ENCODE results near the gene MCAM. TPM values are rescaled to one million over a fixed set of nuclear protein-coding genes. Genes with fewer than 3 reads are reported as not detected.
A peak's percentile ranks its signal among the peaks of the same experiment; 100 is the strongest.

The MCAM gene
- total RNA-seq, 1 donor from 2014 or later: 23.3 TPM

- H3K9ac ChIP-seq: no peak overlapping the region
- H3K27ac ChIP-seq: no peak overlapping the region
- peaks cover 49% of the 10 kb centered on the region for H3F3A ChIP-seq (ENCODE audit: low read depth)
- no peaks in the 10 kb centered on the region for H3K9me3 Mint-ChIP-seq
- H3K4me3 Mint-ChIP-seq: peak overlapping the region; percentile 12
- H3K27me3 Mint-ChIP-seq (ENCODE audit: insufficient read depth, low read depth): peaks cover 15% of the 10 kb centered on the region
- H4K20me1 ChIP-seq (ENCODE audit: low read depth): peaks cover 6% of the 10 kb centered on the region
- peaks cover 63% of the 10 kb centered on the region for H3K4me1 ChIP-seq
- peaks cover 48% of the 10 kb centered on the region for H3K4me1 Mint-ChIP-seq
- no peaks in the 10 kb centered on the region for H3K36me3 Mint-ChIP-seq
- TF ChIP-seq EZH2 (IDR thresholded peaks at IDR 0.05): no peak
- TF ChIP-seq, protein P1, sequence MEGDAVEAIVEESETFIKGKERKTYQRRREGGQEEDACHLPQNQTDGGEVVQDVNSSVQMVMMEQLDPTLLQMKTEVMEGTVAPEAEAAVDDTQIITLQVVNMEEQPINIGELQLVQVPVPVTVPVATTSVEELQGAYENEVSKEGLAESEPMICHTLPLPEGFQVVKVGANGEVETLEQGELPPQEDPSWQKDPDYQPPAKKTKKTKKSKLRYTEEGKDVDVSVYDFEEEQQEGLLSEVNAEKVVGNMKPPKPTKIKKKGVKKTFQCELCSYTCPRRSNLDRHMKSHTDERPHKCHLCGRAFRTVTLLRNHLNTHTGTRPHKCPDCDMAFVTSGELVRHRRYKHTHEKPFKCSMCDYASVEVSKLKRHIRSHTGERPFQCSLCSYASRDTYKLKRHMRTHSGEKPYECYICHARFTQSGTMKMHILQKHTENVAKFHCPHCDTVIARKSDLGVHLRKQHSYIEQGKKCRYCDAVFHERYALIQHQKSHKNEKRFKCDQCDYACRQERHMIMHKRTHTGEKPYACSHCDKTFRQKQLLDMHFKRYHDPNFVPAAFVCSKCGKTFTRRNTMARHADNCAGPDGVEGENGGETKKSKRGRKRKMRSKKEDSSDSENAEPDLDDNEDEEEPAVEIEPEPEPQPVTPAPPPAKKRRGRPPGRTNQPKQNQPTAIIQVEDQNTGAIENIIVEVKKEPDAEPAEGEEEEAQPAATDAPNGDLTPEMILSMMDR (IDR thresholded peaks at IDR 0.05): no peak
- no peak for TF ChIP-seq EZH2phosphoT487 (IDR thresholded peaks at IDR 0.05)
- no peaks in the 10 kb centered on the region for H3K79me2 ChIP-seq (ENCODE audit: low read depth)
- peak overlapping the region; percentile 70 for H3K27ac Mint-ChIP-seq
- no peaks in the 10 kb centered on the region for H3K9me3 ChIP-seq (ENCODE audit: low read depth)
- peak overlapping the region; percentile 27 for H2AFZ ChIP-seq (replicated peaks)
- H3K36me3 ChIP-seq: no peaks in the 10 kb centered on the region
- no peak overlapping the region for H3K4me3 ChIP-seq
- H3K27me3 ChIP-seq: peaks cover 35% of the 10 kb centered on the region
- DNase-seq (ENCODE audit: low spot score): no peak
- peak overlapping the region; percentile 89 for H3K4me2 ChIP-seq
Observed at GRCh38 chr11:119319136-119319699, 2.3 kb upstream of the MCAM start.

- peaks cover 42% of the 10 kb centered on the region for H3K4me1 Mint-ChIP-seq
- H3K4me3 Mint-ChIP-seq: peak overlapping the region; percentile 12
- Histone ChIP-seq H3K9ac (no peak overlapping the region), H3K4me1 (peaks cover 59% of the 10 kb centered on the region), H3K27me3 (peaks cover 35% of the 10 kb centered on the region), H3K27ac (no peak overlapping the region), H4K20me1 (ENCODE audit: low read depth) (peaks cover 6% of the 10 kb centered on the region), H3K4me3 (no peak overlapping the region), H3F3A (ENCODE audit: low read depth) (peaks cover 43% of the 10 kb centered on the region), H3K4me2 (peak overlapping the region; percentile 89), H3K79me2 (ENCODE audit: low read depth) (no peaks in the 10 kb centered on the region), H3K9me3 (ENCODE audit: low read depth) (no peaks in the 10 kb centered on the region), H2AFZ (replicated peaks) (peak overlapping the region; percentile 27), H3K36me3 (no peaks in the 10 kb centered on the region)
- peak; percentile 57 for DNase-seq (ENCODE audit: low spot score)
- no peaks in the 10 kb centered on the region for H3K9me3 Mint-ChIP-seq
- H3K27me3 Mint-ChIP-seq (ENCODE audit: insufficient read depth, low read depth): peaks cover 15% of the 10 kb centered on the region
- H3K27ac Mint-ChIP-seq: peak overlapping the region; percentile 70
- TF ChIP-seq, protein P1 (IDR thresholded peaks at IDR 0.05): no peak
- TF ChIP-seq EZH2 (IDR thresholded peaks at IDR 0.05) (no peak), EZH2phosphoT487 (IDR thresholded peaks at IDR 0.05) (no peak)
- no peaks in the 10 kb centered on the region for H3K36me3 Mint-ChIP-seq
Observed at GRCh38 chr11:119318240-119319135, 1.6 kb upstream of the MCAM start.

- peaks cover 59% of the 10 kb centered on the region for H3K4me1 ChIP-seq
- H3F3A ChIP-seq (ENCODE audit: low read depth): peaks cover 42% of the 10 kb centered on the region
- TF ChIP-seq EZH2 (IDR thresholded peaks at IDR 0.05) (no peak), EZH2phosphoT487 (IDR thresholded peaks at IDR 0.05) (no peak)
- TF ChIP-seq, protein P1 (IDR thresholded peaks at IDR 0.05): no peak
- Mint-ChIP-seq H3K4me1 (peaks cover 39% of the 10 kb centered on the region), H3K27me3 (ENCODE audit: insufficient read depth, low read depth) (peaks cover 15% of the 10 kb centered on the region), H3K4me3 (peak overlapping the region; percentile 64), H3K36me3 (no peaks in the 10 kb centered on the region), H3K27ac (no peak overlapping the region), H3K9me3 (no peaks in the 10 kb centered on the region)
- peaks cover 35% of the 10 kb centered on the region for H3K27me3 ChIP-seq
- H4K20me1 ChIP-seq (ENCODE audit: low read depth): peaks cover 6% of the 10 kb centered on the region
- H3K79me2 ChIP-seq (ENCODE audit: low read depth): no peaks in the 10 kb centered on the region
- no peak overlapping the region for H3K9ac ChIP-seq
- no peak overlapping the region for H3K27ac ChIP-seq
- no peak for DNase-seq (ENCODE audit: low spot score)
- H3K36me3 ChIP-seq: no peaks in the 10 kb centered on the region
- H3K4me2 ChIP-seq: peak overlapping the region; percentile 89
- no peaks in the 10 kb centered on the region for H3K9me3 ChIP-seq (ENCODE audit: low read depth)
- H2AFZ ChIP-seq (replicated peaks): peak overlapping the region; percentile 27
- peak overlapping the region; percentile 74 for H3K4me3 ChIP-seq
Observed at GRCh38 chr11:119317592-119318239, 786 bp upstream of the MCAM start.

Data from neural progenitor cell (in vitro differentiated cells).